Measurements from ENCODE around the gene HAPLN3. TPM values are rescaled to one million over a fixed set of nuclear protein-coding genes. Genes with fewer than 3 reads are reported as not detected.

HAPLN3 gene
- polyA plus RNA-seq, 1 donor (not counting 4 experiments of a cell fraction or from before 2014, with no cell fraction given): 1.4 TPM

GRCh38 chr15:88918738-88919137 is 23.4 kb upstream of the HAPLN3 start:
- Histone ChIP-seq H3K36me3 (ENCODE audit: control insufficient read depth in 2 of 2, extremely low read depth in 1 of 2, insufficient read depth in 2 of 2, low read length in 2 of 2) (no peaks in the 10 kb centered on the region), H3K9me1 (ENCODE audit: control insufficient read depth, extremely low read depth, insufficient read depth, low read length) (no peaks in the 10 kb centered on the region), H3K9me3 (ENCODE audit: control insufficient read depth, low read depth, low read length) (no peaks in the 10 kb centered on the region), H3K4me2 (ENCODE audit: control insufficient read depth, extremely low read depth, insufficient read depth, low read depth, low read length) (peak overlapping the region; percentile 1), H3K79me2 (ENCODE audit: control insufficient read depth, insufficient read depth, low read length) (no peaks in the 10 kb centered on the region), H3K27me3 (ENCODE audit: control insufficient read depth, extremely low read depth, insufficient read depth, low read length) (no peaks in the 10 kb centered on the region), H3K4me1 (ENCODE audit: control insufficient read depth, extremely low read depth, insufficient read depth, low read length) (peaks cover 24% of the 10 kb centered on the region), H3K27ac (ENCODE audit: control insufficient read depth, insufficient read depth, low read length) (peak overlapping the region; percentile 44), H4K20me1 (ENCODE audit: control insufficient read depth, extremely low read depth, insufficient read depth, low read length) (no peaks in the 10 kb centered on the region), H2AFZ (ENCODE audit: control insufficient read depth, low read length) (no peak overlapping the region), H3K9ac (ENCODE audit: control insufficient read depth, extremely low read depth, insufficient read depth, low read length) (no peak overlapping the region), H3K4me3 (ENCODE audit: control insufficient read depth in 2 of 3, extremely low read depth in 1 of 3, insufficient read depth in 2 of 3, low read depth in 1 of 3, low read length in 3 of 3) (no peak overlapping the region)
- FAIRE-seq (peak; percentile 92), DNase-seq (ENCODE audit: low read depth, low spot score) (peak; percentile 95)
- TF ChIP-seq EZH2 (IDR thresholded peaks at IDR 0.05; ENCODE audit: low read length): no peak
- TF ChIP-seq CTCF (optimal IDR thresholded peaks at IDR 0.05 in 1 of 3, IDR thresholded peaks at IDR 0.05 in 1 of 3, conservative IDR thresholded peaks at IDR 0.05 in 1 of 3; ENCODE audit: extremely low read depth in 1 of 3, insufficient read depth in 2 of 3, low read length in 3 of 3): peak in 1 of 3 experiments; percentile 14
- dilution Hi-C loops (cut with MboI; ENCODE audit: extremely low pct_ligation_motif_present, low sequenced_read_pairs): no loop called here

- peaks cover 29% of the 10 kb centered on the region for H3K4me1 ChIP-seq (ENCODE audit: control insufficient read depth, extremely low read depth, insufficient read depth, low read length)
- H3K79me2 ChIP-seq (ENCODE audit: control insufficient read depth, insufficient read depth, low read length): no peaks in the 10 kb centered on the region
- H3K27me3 ChIP-seq (ENCODE audit: control insufficient read depth, extremely low read depth, insufficient read depth, low read length): no peaks in the 10 kb centered on the region
- no peak overlapping the region for H3K27ac ChIP-seq (ENCODE audit: control insufficient read depth, insufficient read depth, low read length)
- H2AFZ ChIP-seq (ENCODE audit: control insufficient read depth, low read length): no peak overlapping the region
- no peaks in the 10 kb centered on the region for H3K9me1 ChIP-seq (ENCODE audit: control insufficient read depth, extremely low read depth, insufficient read depth, low read length)
- H3K4me3 ChIP-seq (ENCODE audit: control insufficient read depth in 2 of 3, extremely low read depth in 1 of 3, insufficient read depth in 2 of 3, low read depth in 1 of 3, low read length in 3 of 3): no peak overlapping the region
- H3K36me3 ChIP-seq (ENCODE audit: control insufficient read depth in 2 of 2, extremely low read depth in 1 of 2, insufficient read depth in 2 of 2, low read length in 2 of 2): no peaks in the 10 kb centered on the region
- no peak overlapping the region for H3K9ac ChIP-seq (ENCODE audit: control insufficient read depth, extremely low read depth, insufficient read depth, low read length)
- H3K4me2 ChIP-seq (ENCODE audit: control insufficient read depth, extremely low read depth, insufficient read depth, low read depth, low read length): no peak overlapping the region
- FAIRE-seq (no peak), DNase-seq (ENCODE audit: low read depth, low spot score) (no peak)
- no peaks in the 10 kb centered on the region for H3K9me3 ChIP-seq (ENCODE audit: control insufficient read depth, low read depth, low read length)
- TF ChIP-seq CTCF (optimal IDR thresholded peaks at IDR 0.05 in 1 of 3, IDR thresholded peaks at IDR 0.05 in 1 of 3, conservative IDR thresholded peaks at IDR 0.05 in 1 of 3; ENCODE audit: extremely low read depth in 1 of 3, insufficient read depth in 2 of 3, low read length in 3 of 3) (no peak), EZH2 (IDR thresholded peaks at IDR 0.05; ENCODE audit: low read length) (no peak)
- dilution Hi-C loops (cut with MboI; ENCODE audit: extremely low pct_ligation_motif_present, low sequenced_read_pairs): no loop called here
- H4K20me1 ChIP-seq (ENCODE audit: control insufficient read depth, extremely low read depth, insufficient read depth, low read length): no peaks in the 10 kb centered on the region
Observed at GRCh38 chr15:88917760-88918159, 22.4 kb upstream of the HAPLN3 start.
